GM19452 (cell line): ENCODE measurements around the gene KCNK1.

ENCODE experiments used
- ATAC-seq: cut with Tn5 transposase; IDR thresholded peaks from one replicate; pipeline ENCODE4 v1.9.1; 2021; ENCODE audit not compliant: unreplicated experiment

Gene KCNK1

DNA sequence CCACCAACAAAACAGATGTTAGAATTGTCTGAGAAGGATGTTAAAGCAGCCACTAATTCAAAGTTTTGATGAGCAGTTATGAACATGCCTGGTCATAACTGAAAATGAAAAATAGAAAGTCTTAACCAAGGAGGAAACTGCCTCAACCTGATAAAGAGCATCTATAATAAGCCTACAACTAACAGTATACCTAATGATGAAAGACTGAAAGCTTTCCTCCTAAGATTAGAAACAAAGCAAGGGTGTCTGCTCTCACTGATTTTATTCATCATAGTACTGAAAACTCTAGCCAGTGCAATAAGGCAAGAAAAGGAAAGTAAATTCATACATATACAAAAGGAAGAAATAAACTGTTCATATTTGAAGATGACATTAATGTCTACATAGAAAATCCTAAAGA is 82.0 kb downstream of the KCNK1 start:
- no peak for ATAC-seq

GRCh38 chr1:233700338-233700737 is 86.4 kb downstream of the KCNK1 start:
- no peak for ATAC-seq

GRCh38 chr1:233704170-233704897 is 90.4 kb downstream of the KCNK1 start:
- no peak for ATAC-seq

DNA sequence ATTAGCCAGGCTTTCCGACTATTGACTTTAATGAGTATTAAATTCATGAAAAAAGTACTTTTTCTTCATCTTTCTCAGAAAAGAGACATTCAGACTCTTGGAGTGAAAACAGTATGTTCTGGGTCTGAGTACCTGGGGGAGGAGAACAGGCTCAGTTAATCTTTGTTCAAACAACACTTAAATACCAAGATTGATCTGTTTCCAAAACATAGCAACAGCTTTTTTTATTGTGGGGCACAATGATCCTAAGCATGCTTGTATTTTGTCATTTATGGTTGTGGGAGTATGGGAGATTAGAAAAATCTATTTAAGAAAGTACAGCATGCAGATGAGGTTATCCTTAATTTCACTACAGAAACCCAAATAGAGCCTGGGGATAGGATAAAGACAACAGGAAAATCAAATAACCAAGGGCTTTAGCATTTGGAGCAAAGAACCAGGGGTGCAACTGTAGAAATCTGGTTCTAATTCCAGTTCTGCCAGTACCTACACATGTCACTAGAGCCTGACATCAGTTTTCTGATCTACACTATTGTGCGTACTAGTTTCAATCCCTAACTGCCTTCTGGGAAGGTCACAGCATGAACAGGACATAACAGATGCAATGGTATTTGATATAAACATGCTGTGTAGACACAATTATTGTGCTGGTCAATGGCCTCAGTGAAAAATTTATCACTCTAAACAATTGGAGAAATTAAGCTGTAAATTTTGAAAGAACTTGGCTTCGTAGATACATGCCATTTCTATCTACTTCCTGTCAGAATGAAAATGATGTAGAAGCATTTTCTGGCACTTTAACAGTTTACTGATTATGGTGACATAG is 91.2 kb downstream of the KCNK1 start:
- ATAC-seq: no peak

- no peak for ATAC-seq
Measured at GRCh38 chr1:233707153-233707879, 93.4 kb downstream of the KCNK1 start.

- no peak for ATAC-seq
Measured at GRCh38 chr1:233707880-233708815, 94.2 kb downstream of the KCNK1 start.

GRCh38 chr1:233710031-233710430 is 96.1 kb downstream of the KCNK1 start:
- ATAC-seq: no peak

- ATAC-seq: no peak
Measured at GRCh38 chr1:233710507-233710906, 96.6 kb downstream of the KCNK1 start.

DNA sequence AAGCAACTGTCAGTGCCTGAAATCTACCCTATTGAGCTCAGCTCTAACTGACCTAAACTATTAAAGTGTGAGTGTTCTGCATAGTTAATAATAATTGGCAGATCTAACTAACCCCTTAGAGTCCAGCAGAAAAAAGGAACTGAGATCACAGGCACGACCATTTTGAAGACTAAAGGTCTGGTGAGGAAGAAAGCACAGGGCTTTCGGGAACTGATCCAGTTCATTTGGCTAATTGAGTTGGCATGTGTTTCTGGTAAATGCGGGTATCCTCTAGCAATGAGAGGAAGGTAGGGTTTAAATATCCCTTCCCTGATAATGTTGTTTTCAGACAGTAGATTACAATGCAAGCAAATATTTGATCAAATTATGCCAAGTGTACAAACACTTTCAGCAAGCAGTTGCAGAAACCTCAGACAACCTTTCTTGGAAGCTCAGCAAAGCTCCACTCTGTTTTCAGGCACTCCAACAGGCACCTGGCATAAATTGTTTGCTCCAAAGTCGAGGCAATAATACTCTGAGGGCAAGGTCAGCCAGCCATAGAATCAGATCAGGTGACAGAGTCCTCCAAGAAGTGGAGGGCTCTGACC is 100.8 kb downstream of the KCNK1 start:
- ATAC-seq: no peak

- ATAC-seq: no peak
Measured at GRCh38 chr1:233718057-233718456, 104.2 kb downstream of the KCNK1 start.

DNA sequence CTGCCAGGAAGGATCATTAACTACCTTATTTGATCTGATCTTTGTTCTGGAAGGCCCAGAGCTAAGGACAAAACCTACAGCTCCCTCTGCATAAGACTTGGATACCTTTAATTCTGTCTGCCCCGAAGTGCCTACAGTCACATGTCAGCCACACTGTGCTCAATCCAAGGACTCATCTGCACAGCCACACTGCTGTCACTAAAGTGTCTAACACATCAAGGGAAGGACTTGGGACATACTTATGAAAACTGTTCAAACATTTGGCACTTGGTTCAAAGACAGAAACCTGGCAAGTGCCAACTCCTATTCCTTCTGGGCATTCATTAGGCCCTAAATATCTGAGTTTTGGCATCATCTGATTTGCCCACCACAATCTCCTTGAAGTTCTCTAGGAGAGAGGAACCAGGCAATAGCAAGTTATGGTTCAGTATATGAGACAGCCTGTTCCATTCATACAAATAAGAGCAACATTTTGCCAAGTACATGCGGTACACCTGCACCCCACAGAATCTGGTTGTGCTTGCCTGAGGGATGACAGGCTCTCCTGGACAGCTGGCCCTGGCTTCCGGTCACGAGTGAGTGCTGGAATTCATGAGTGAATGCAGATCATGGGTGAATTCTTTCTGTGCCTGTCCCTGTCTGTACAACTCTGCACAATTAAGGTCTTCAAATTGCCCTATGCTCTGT is 105.9 kb downstream of the KCNK1 start:
- no peak for ATAC-seq

GRCh38 chr1:233721004-233721595 is 107.2 kb downstream of the KCNK1 start:
- no peak for ATAC-seq
